Measurements from ENCODE around the gene PTPRN2.

DNA sequence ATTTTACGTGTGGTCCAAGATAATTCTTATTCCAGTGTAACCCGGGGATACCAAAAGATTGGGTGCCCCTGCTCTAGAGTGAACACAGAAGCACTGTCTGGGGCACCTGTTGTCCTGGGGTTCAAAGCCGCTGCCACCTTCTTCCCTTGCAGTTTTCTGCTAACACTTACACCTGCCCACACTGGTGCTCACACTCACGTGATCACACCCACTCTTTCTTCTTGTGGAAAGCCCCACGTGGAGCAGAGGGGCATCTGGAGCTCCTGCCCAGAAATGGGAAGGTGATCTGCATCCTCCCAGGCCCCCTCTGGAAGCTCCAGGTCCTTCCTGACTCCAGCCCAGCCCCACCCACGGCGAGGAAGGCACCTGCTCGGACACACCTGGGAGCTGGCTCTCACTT lies 42.9 kb downstream of the PTPRN2 start:
- TF ChIP-seq CTCF (IDR thresholded peaks at IDR 0.05) (no peak), POLR2AphosphoS5 (IDR thresholded peaks at IDR 0.05) (no peak), POLR2A (IDR thresholded peaks at IDR 0.05) (no peak)
